Smooth muscle cell (in vitro differentiated cells): ENCODE measurements around the gene STH. TPM values are rescaled to one million over a fixed set of nuclear protein-coding genes. Genes with fewer than 3 reads are reported as not detected.
"Not testable (repeated sequence)": the region's sequence is repeated elsewhere in the genome, so short reads cannot be mapped to it uniquely, and the experiment has no call there.

Experiments
- DNase-seq: peaks from one replicate; lab custom pipeline; 2025; ENCODE audit not compliant: unreplicated experiment; lab: John Stamatoyannopoulos, UW
- H2AFZ ChIP-seq: fragments of 200-600 bp; sonication (generic); 2 replicates; pipeline ENCODE4 v1.6.0; 2016; ENCODE audit warnings: antibody characterized with exemption, low read depth, mild to moderate bottlenecking
- H3F3A ChIP-seq: fragments of 200-600 bp; sonication (generic); 2 replicates; pipeline ENCODE4 v1.6.0; 2017; ENCODE audit warnings: antibody characterized with exemption, low read depth
- H3K27ac ChIP-seq: fragments of 200-600 bp; sonication (generic); 2 replicates; pipeline ENCODE4 v1.5.1; 2016; ENCODE audit warnings: low read depth, mild to moderate bottlenecking
- H3K27me3 ChIP-seq: fragments of 200-600 bp; sonication (generic); 2 replicates; pipeline ENCODE4 v1.6.1; 2016; ENCODE audit warnings: low read depth, mild to moderate bottlenecking
- H3K36me3 ChIP-seq: fragments of 200-600 bp; sonication (generic); 2 replicates; pipeline ENCODE4 v1.5.1; 2016; ENCODE audit warnings: low read depth
- H3K4me1 ChIP-seq: fragments of 200-600 bp; sonication (generic); 2 replicates; pipeline ENCODE4 v1.5.1; 2016; ENCODE audit warnings: low read depth
- H3K4me2 ChIP-seq: fragments of 200-600 bp; sonication (generic); 2 replicates; pipeline ENCODE4 v1.6.0; 2016; ENCODE audit warnings: mild to moderate bottlenecking
- H3K4me3 ChIP-seq: fragments of 200-600 bp; sonication (generic); 2 replicates; pipeline ENCODE4 v1.5.1; 2016; ENCODE audit warnings: mild to moderate bottlenecking
- H3K79me2 ChIP-seq: fragments of 200-600 bp; sonication (generic); 2 replicates; pipeline ENCODE4 v1.6.0; 2016; ENCODE audit warnings: low read depth, mild to moderate bottlenecking
- H3K9ac ChIP-seq: fragments of 200-600 bp; sonication (generic); 2 replicates; pipeline ENCODE4 v1.6.0; 2016; ENCODE audit warnings: low read depth
- H3K9me3 ChIP-seq: fragments of 200-600 bp; sonication (generic); replicated peaks from 2 replicates; pipeline ENCODE4 v1.5.1; 2016; ENCODE audit warnings: low read depth
- H4K20me1 ChIP-seq: fragments of 200-600 bp; sonication (generic); 2 replicates; pipeline ENCODE4 v1.6.0; 2016; ENCODE audit warnings: low read depth
- WGBS: methylation state at CpG from one replicate; pipeline ENCODE4 v1.1.7; 2016; ENCODE audit warnings: low lambda C conversion rate; 5-methylcytosine and 5-hydroxymethylcytosine counted together
- polyA plus RNA-seq: library from polyadenylated mRNA; unstranded; fragments of >200 nt; fragmentation: Nextera tagmentation; extraction: Ambion mirVana; gene quantifications from 2 replicates; pipeline ENCODE4 v1.2.1, GENCODE V29; 2016
- total RNA-seq: library from RNA; depleted of rRNA; stranded (reverse); fragments of >200 nt; gene quantifications from 2 replicates; pipeline ENCODE4 v1.2.3, GENCODE V29; 2014
- TF ChIP-seq, protein P1 (sequence below): fragments of 200-600 bp; sonication (generic); IDR thresholded peaks from 2 replicates; pipeline ENCODE4 v1.5.1; 2017; ENCODE audit warnings: borderline replicate concordance, mild to moderate bottlenecking, antibody characterized with exemption; ENCODE audit not compliant: insufficient read depth, poor library complexity, severe bottlenecking

Gene STH
- total and polyA plus RNA-seq, 2 experiments from 2014 or later = not detected

DNA sequence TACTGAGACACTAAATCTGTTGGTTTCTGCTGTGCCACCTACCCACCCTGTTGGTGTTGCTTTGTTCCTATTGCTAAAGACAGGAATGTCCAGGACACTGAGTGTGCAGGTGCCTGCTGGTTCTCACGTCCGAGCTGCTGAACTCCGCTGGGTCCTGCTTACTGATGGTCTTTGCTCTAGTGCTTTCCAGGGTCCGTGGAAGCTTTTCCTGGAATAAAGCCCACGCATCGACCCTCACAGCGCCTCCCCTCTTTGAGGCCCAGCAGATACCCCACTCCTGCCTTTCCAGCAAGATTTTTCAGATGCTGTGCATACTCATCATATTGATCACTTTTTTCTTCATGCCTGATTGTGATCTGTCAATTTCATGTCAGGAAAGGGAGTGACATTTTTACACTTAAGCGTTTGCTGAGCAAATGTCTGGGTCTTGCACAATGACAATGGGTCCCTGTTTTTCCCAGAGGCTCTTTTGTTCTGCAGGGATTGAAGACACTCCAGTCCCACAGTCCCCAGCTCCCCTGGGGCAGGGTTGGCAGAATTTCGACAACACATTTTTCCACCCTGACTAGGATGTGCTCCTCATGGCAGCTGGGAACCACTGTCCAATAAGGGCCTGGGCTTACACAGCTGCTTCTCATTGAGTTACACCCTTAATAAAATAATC, 14.6 kb downstream of the STH start:
- no peak for DNase-seq
- Histone ChIP-seq H3K9ac (no peak overlapping the region), H3F3A (no peaks in the 10 kb centered on the region), H3K36me3 (no peaks in the 10 kb centered on the region), H3K4me1 (no peaks in the 10 kb centered on the region), H3K79me2 (no peaks in the 10 kb centered on the region), H4K20me1 (no peaks in the 10 kb centered on the region), H3K9me3 (no peaks in the 10 kb centered on the region), H3K4me3 (no peak overlapping the region), H3K27ac (no peak overlapping the region), H3K4me2 (no peak overlapping the region), H2AFZ (no peak overlapping the region), H3K27me3 (no peaks in the 10 kb centered on the region)
- 81% methylated on average over 9 of the region's 9 CpGs for WGBS
- TF ChIP-seq, protein P1, sequence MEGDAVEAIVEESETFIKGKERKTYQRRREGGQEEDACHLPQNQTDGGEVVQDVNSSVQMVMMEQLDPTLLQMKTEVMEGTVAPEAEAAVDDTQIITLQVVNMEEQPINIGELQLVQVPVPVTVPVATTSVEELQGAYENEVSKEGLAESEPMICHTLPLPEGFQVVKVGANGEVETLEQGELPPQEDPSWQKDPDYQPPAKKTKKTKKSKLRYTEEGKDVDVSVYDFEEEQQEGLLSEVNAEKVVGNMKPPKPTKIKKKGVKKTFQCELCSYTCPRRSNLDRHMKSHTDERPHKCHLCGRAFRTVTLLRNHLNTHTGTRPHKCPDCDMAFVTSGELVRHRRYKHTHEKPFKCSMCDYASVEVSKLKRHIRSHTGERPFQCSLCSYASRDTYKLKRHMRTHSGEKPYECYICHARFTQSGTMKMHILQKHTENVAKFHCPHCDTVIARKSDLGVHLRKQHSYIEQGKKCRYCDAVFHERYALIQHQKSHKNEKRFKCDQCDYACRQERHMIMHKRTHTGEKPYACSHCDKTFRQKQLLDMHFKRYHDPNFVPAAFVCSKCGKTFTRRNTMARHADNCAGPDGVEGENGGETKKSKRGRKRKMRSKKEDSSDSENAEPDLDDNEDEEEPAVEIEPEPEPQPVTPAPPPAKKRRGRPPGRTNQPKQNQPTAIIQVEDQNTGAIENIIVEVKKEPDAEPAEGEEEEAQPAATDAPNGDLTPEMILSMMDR = no peak

GRCh38 chr17:46019408-46019925, 20.4 kb downstream of the STH start:
- H3K36me3 ChIP-seq, H3K79me2 ChIP-seq, H3K4me3 ChIP-seq, H4K20me1 ChIP-seq, H3F3A ChIP-seq, H3K9ac ChIP-seq, H3K4me2 ChIP-seq, H3K27ac ChIP-seq, H3K4me1 ChIP-seq, DNase-seq, H2AFZ ChIP-seq, H3K9me3 ChIP-seq, H3K27me3 ChIP-seq: not testable (repeated sequence)
- 93% methylated on average over 8 of the region's 8 CpGs for WGBS

DNA sequence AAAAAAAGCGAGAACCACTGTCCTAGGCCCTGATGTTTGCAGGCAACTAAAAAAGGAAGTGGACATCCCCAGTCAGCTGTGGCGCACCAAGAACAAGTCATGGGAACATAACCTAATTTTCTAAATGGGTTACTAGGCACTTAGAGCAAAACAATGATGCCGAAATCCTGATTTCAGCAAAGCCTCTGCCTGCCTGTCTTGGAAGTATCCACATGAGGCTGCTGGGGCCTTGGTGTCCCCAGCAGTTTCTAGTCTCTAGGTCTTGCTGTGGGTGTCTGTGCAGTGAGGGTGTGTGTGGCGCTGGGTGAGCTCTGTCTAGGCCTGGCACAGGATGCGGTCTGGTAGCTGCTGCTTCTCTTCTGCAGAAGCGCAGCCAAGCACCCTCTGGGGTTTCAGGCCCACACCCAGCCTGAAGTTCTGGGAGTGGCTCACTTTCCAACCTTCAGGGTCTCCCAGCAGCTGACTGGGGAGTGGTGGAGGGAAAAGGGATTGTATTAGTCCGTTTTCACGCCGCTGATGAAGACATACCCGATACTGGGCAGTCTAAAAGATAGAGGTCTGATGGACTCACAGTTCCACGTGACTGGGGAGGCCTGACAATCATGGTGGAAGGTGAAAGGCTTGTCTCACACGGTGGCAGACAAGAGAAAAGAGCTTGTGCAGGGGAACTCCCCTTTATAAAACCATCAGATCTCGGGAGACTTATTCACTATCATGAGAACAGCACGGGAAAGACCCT, 21.1 kb downstream of the STH start:
- Histone ChIP-seq H3K27me3 (no peaks in the 10 kb centered on the region), H3K4me3 (no peak overlapping the region), H3K4me2 (no peak overlapping the region), H3K27ac (no peak overlapping the region), H3K9me3 (no peaks in the 10 kb centered on the region), H3K4me1 (no peaks in the 10 kb centered on the region), H3K79me2 (no peaks in the 10 kb centered on the region), H3K36me3 (no peaks in the 10 kb centered on the region), H3K9ac (no peak overlapping the region), H4K20me1 (no peaks in the 10 kb centered on the region), H3F3A (no peaks in the 10 kb centered on the region), H2AFZ (no peak overlapping the region)
- 95% methylated on average over 14 of the region's 14 CpGs for WGBS
- DNase-seq = no peak
- TF ChIP-seq, protein P1 = no peak

DNA sequence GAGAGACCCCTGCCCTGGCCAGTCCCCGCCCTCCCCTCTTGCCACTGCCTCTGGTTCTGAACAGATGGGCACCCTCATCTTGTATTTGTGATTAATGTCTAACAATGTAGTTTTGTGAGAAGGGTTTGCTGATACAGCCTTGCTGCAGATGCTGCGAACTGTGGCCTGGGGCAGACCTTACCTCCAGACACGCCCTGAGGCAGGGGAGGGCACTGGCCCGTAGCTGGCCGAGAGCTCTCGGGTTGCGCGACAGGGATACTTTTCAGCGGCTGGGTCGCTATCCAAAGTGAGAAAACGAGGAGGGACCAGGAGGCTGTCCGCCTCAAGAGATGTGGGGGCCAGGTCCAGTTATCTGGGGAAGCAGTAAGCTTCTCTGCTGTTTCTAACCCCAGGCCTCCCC, 21.9 kb downstream of the STH start:
- H3K36me3 ChIP-seq = no peaks in the 10 kb centered on the region
- TF ChIP-seq, protein P1 = no peak
- no peak overlapping the region for H2AFZ ChIP-seq
- no peak overlapping the region for H3K9ac ChIP-seq
- H4K20me1 ChIP-seq = no peaks in the 10 kb centered on the region
- no peak for DNase-seq
- no peak overlapping the region for H3K4me2 ChIP-seq
- no peaks in the 10 kb centered on the region for H3K9me3 ChIP-seq
- no peaks in the 10 kb centered on the region for H3K27me3 ChIP-seq
- no peaks in the 10 kb centered on the region for H3F3A ChIP-seq
- no peak overlapping the region for H3K27ac ChIP-seq
- H3K79me2 ChIP-seq = no peaks in the 10 kb centered on the region
- H3K4me3 ChIP-seq = no peak overlapping the region
- H3K4me1 ChIP-seq = no peaks in the 10 kb centered on the region
- WGBS = 90% methylated on average over 12 of the region's 12 CpGs

- not testable (repeated sequence) for H3K36me3 ChIP-seq, H3K4me3 ChIP-seq, DNase-seq, H3K9me3 ChIP-seq, H3F3A ChIP-seq, H3K4me1 ChIP-seq, H3K79me2 ChIP-seq, H3K4me2 ChIP-seq, H3K27ac ChIP-seq, H3K9ac ChIP-seq, H2AFZ ChIP-seq, H3K27me3 ChIP-seq, H4K20me1 ChIP-seq
- WGBS = 98% methylated on average over 7 of the region's 7 CpGs
These were observed 24.3 kb downstream of the STH start for GRCh38 chr17:46023366-46023765.
